HG02840 (cell line): ENCODE measurements around the gene LPP.

Experiments used
- ATAC-seq: cut with Tn5 transposase; IDR thresholded peaks from one replicate; pipeline ENCODE4 v1.9.1; 2021; ENCODE audit warnings: mild to moderate bottlenecking, moderate library complexity, moderate number of reproducible peaks; ENCODE audit not compliant: unreplicated experiment, low FRiP score

LPP gene

GRCh38 chr3:188452158-188452772 lies 298.3 kb downstream of the LPP start:
- no peak for ATAC-seq

- ATAC-seq, result no peak
These were observed 299.8 kb downstream of the LPP start for GRCh38 chr3:188453431-188454384.

- ATAC-seq, result no peak
These were observed 301.8 kb downstream of the LPP start for GRCh38 chr3:188455748-188456147.

- no peak for ATAC-seq
These were observed 304.8 kb downstream of the LPP start for GRCh38 chr3:188458756-188459155.

- no peak for ATAC-seq
These were observed 311.4 kb downstream of the LPP start for GRCh38 chr3:188465311-188465710.

- no peak for ATAC-seq
These were observed 314.2 kb downstream of the LPP start for GRCh38 chr3:188468196-188468595.

- no peak for ATAC-seq
These were observed 314.7 kb downstream of the LPP start for GRCh38 chr3:188468662-188469061.

GRCh38 chr3:188469228-188469885 lies 315.4 kb downstream of the LPP start:
- ATAC-seq, result no peak

GRCh38 chr3:188470508-188471130 lies 316.7 kb downstream of the LPP start:
- no peak for ATAC-seq

GRCh38 chr3:188471723-188472122 lies 317.8 kb downstream of the LPP start:
- no peak for ATAC-seq

GRCh38 chr3:188472336-188472735 lies 318.4 kb downstream of the LPP start:
- ATAC-seq, result no peak

- ATAC-seq, result no peak
These were observed 319.1 kb downstream of the LPP start for GRCh38 chr3:188473045-188473444.

GRCh38 chr3:188473591-188474288 lies 319.8 kb downstream of the LPP start:
- no peak for ATAC-seq

- ATAC-seq, result no peak
These were observed 323.0 kb downstream of the LPP start for GRCh38 chr3:188476935-188477334.

- no peak for ATAC-seq
These were observed 326.1 kb downstream of the LPP start for GRCh38 chr3:188480011-188480410.

- no peak for ATAC-seq
These were observed 329.0 kb downstream of the LPP start for GRCh38 chr3:188482929-188483328.

- ATAC-seq, result no peak
These were observed 332.2 kb downstream of the LPP start for GRCh38 chr3:188486126-188486525.

GRCh38 chr3:188486952-188487351 lies 333.0 kb downstream of the LPP start:
- ATAC-seq, result no peak

GRCh38 chr3:188487652-188488051 lies 333.7 kb downstream of the LPP start:
- no peak for ATAC-seq

- ATAC-seq, result no peak
These were observed 334.8 kb downstream of the LPP start for GRCh38 chr3:188488801-188489200.
